ENCODE measurements around the gene ZNF774.

DNA sequence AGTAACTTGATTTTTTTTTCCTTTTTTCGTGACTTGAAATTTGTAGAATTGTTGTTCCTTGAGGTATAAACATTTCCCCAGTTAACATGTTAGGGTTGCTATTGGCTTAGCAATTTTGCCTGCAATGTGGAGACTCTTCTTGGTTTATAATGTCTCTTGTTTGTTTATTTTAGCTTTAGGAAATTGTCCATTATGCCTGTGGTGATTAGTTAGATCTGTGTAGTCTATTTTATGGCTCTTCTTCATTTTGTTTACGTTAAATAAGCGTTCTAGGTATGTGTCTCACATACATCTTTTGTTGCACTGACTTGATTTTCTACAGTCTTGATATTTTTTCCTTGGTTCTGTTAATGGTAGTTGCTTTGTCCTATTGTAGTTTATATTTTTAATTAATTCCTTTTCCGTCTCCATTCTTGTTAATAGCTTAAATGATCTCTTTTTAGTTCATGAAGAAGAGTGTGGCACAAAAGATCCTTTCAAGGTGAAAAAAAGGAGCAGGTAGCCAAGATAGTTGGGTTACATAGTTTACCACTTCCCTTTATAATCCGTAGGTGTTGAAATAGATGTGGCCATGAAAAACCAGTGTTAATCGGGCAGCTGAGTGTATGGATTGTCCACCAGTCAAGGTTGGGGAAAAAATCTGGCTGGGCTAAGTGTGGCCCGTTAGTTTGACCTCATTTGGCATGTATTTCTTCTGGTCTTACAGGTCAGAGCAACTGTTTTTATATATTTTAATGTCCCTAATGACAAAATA is 48.1 kb downstream of the ZNF774 start:
- TF ChIP-seq CTCF (IDR thresholded peaks at IDR 0.05; ENCODE audit: low read depth, low read length, missing input control) (no peak), MAX (IDR thresholded peaks at IDR 0.05) (no peak), ZBTB33 (IDR thresholded peaks at IDR 0.05) (no peak), GABPA (IDR thresholded peaks at IDR 0.05 in 1 of 2, conservative IDR thresholded peaks at IDR 0.05 in 1 of 2) (no peak), YY1 (IDR thresholded peaks at IDR 0.05) (no peak), RAD21 (IDR thresholded peaks at IDR 0.05) (no peak), FOXA2 (IDR thresholded peaks at IDR 0.05) (no peak), JUND (IDR thresholded peaks at IDR 0.05) (no peak), FOXA1 (IDR thresholded peaks at IDR 0.05) (no peak), EGR1 (IDR thresholded peaks at IDR 0.05; ENCODE audit: low read depth in 2 of 2) (no peak), RXRA (IDR thresholded peaks at IDR 0.05) (no peak), TAF1 (conservative IDR thresholded peaks at IDR 0.05) (no peak), HNF4G (IDR thresholded peaks at IDR 0.05) (no peak)
- TF ChIP-seq, protein P1, sequence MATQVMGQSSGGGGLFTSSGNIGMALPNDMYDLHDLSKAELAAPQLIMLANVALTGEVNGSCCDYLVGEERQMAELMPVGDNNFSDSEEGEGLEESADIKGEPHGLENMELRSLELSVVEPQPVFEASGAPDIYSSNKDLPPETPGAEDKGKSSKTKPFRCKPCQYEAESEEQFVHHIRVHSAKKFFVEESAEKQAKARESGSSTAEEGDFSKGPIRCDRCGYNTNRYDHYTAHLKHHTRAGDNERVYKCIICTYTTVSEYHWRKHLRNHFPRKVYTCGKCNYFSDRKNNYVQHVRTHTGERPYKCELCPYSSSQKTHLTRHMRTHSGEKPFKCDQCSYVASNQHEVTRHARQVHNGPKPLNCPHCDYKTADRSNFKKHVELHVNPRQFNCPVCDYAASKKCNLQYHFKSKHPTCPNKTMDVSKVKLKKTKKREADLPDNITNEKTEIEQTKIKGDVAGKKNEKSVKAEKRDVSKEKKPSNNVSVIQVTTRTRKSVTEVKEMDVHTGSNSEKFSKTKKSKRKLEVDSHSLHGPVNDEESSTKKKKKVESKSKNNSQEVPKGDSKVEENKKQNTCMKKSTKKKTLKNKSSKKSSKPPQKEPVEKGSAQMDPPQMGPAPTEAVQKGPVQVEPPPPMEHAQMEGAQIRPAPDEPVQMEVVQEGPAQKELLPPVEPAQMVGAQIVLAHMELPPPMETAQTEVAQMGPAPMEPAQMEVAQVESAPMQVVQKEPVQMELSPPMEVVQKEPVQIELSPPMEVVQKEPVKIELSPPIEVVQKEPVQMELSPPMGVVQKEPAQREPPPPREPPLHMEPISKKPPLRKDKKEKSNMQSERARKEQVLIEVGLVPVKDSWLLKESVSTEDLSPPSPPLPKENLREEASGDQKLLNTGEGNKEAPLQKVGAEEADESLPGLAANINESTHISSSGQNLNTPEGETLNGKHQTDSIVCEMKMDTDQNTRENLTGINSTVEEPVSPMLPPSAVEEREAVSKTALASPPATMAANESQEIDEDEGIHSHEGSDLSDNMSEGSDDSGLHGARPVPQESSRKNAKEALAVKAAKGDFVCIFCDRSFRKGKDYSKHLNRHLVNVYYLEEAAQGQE (IDR thresholded peaks at IDR 0.05) = no peak

All from liver (tissue), 3 donors.